GM23338 (cell line): Measurements from ENCODE around the gene PDIA2. TPM values are rescaled to one million over a fixed set of nuclear protein-coding genes. Genes with fewer than 3 reads are reported as not detected.

Source experiments
- ATAC-seq: fragments of 200-7000 bp; cut with Tn5 transposase; 3 replicates; pipeline ENCODE4 v1.9.1; 2020
- DNase-seq: peaks from one replicate; pipeline ENCODE4 v3.0.0-alpha.2; 2015; ENCODE audit warnings: low spot score
- H2AFZ ChIP-seq: fragments of 200-600 bp; sonication (generic); 2 replicates; pipeline ENCODE4 v1.8.0; 2016; ENCODE audit warnings: antibody characterized with exemption, mild to moderate bottlenecking, moderate library complexity
- H3F3A ChIP-seq: fragments of 200-600 bp; sonication (generic); replicated peaks from 2 replicates; pipeline ENCODE4 v1.8.0; 2017; ENCODE audit warnings: antibody characterized with exemption, mixed run types, low read depth
- H3K27ac ChIP-seq: fragments of 200-600 bp; sonication (generic); 2 replicates; pipeline ENCODE4 v1.6.1; 2016; ENCODE audit warnings: low read depth
- H3K27me3 ChIP-seq: fragments of 200-600 bp; sonication (generic); 2 replicates; pipeline ENCODE4 v1.8.0; 2016; ENCODE audit warnings: mild to moderate bottlenecking, mixed run types, moderate library complexity; ENCODE audit not compliant: insufficient read depth
- H3K36me3 ChIP-seq: fragments of 200-600 bp; sonication (generic); 2 replicates; pipeline ENCODE4 v1.8.0; 2016; ENCODE audit warnings: mild to moderate bottlenecking; ENCODE audit not compliant: insufficient read depth
- H3K4me1 ChIP-seq: fragments of 200-600 bp; sonication (generic); 2 replicates; pipeline ENCODE4 v1.8.0; 2016; ENCODE audit warnings: mild to moderate bottlenecking, moderate library complexity; ENCODE audit not compliant: insufficient read depth
- H3K4me2 ChIP-seq: fragments of 200-600 bp; sonication (generic); 2 replicates; pipeline ENCODE4 v1.7.1; 2017; ENCODE audit warnings: mixed run types
- H3K4me3 ChIP-seq: fragments of 200-600 bp; sonication (generic); 2 replicates; pipeline ENCODE4 v1.6.1; 2016; ENCODE audit warnings: mixed run types
- H3K79me2 ChIP-seq: fragments of 200-600 bp; sonication (generic); replicated peaks from 2 replicates; pipeline ENCODE4 v1.8.0; 2017; ENCODE audit warnings: mild to moderate bottlenecking; ENCODE audit not compliant: insufficient read depth
- H3K9me2 ChIP-seq: fragments of 200-600 bp; sonication (generic); 2 replicates; pipeline ENCODE4 v1.8.0; 2017; ENCODE audit not compliant: insufficient read depth
- H4K20me1 ChIP-seq: fragments of 200-600 bp; sonication (generic); replicated peaks from 2 replicates; pipeline ENCODE4 v1.8.0; 2017; ENCODE audit warnings: mild to moderate bottlenecking; ENCODE audit not compliant: insufficient read depth
- H3K27ac Mint-ChIP-seq: 2 replicates; pipeline ENCODE4 v1.8.0; 2020; ENCODE audit warnings: inconsistent platforms, mild to moderate bottlenecking, moderate library complexity, mixed read lengths
- H3K27me3 Mint-ChIP-seq: 3 replicates; pipeline ENCODE4 v1.8.0; 2022; ENCODE audit warnings: low read depth, mild to moderate bottlenecking, moderate library complexity, mixed read lengths, inconsistent platforms; ENCODE audit not compliant: insufficient read depth, poor library complexity
- H3K36me3 Mint-ChIP-seq: 3 replicates; pipeline ENCODE4 v1.8.0; 2021; ENCODE audit warnings: low read depth, mild to moderate bottlenecking, inconsistent platforms, moderate library complexity, mixed read lengths
- H3K4me1 Mint-ChIP-seq: 3 replicates; pipeline ENCODE4 v1.8.0; 2020; ENCODE audit warnings: mild to moderate bottlenecking, inconsistent platforms, mixed read lengths
- H3K4me3 Mint-ChIP-seq: 3 replicates; pipeline ENCODE4 v1.8.0; 2021; ENCODE audit warnings: moderate library complexity, mild to moderate bottlenecking, inconsistent platforms, mixed read lengths
- H3K9me3 Mint-ChIP-seq: 3 replicates; pipeline ENCODE4 v1.8.0; 2020; ENCODE audit warnings: moderate library complexity, mild to moderate bottlenecking, inconsistent platforms, mixed read lengths
- CREB1 ChIP-seq: fragments of 250-450 bp; sonication (Bioruptor Pico); IDR thresholded peaks from 2 replicates; pipeline ENCODE4 v1.5.0; 2020; ENCODE audit warnings: low read depth, mild to moderate bottlenecking, moderate library complexity
- CTCF ChIP-seq, 2 experiments: fragments of 200-600 bp in 1 of 2; sonication (generic) in 1 of 2; conservative IDR thresholded peaks; 2 replicates each; pipeline versions ENCODE4 v1.5.1 to v1.6.1; 2016 to 2017; ENCODE audit warnings: antibody characterized with exemption in 2 of 2, low read depth in 2 of 2, mild to moderate bottlenecking in 2 of 2, moderate library complexity in 1 of 2
- ETS1 ChIP-seq: IDR thresholded peaks from 2 replicates; pipeline ENCODE4 v1.6.1; 2016; ENCODE audit warnings: antibody characterized with exemption
- EZH2 ChIP-seq: fragments of 200-600 bp; sonication (generic); IDR thresholded peaks from one replicate; pipeline ENCODE4 v1.8.0; 2017; ENCODE audit warnings: antibody characterized with exemption, mild to moderate bottlenecking, low read depth; ENCODE audit not compliant: unreplicated experiment
- EZH2phosphoT487 ChIP-seq: fragments of 200-600 bp; sonication (generic); IDR thresholded peaks from one replicate; pipeline ENCODE4 v1.8.1; 2018; ENCODE audit warnings: antibody characterized with exemption; ENCODE audit not compliant: unreplicated experiment
- JUNB ChIP-seq: IDR thresholded peaks from one replicate; pipeline ENCODE4 v1.6.1; 2016; ENCODE audit warnings: antibody characterized with exemption; ENCODE audit not compliant: unreplicated experiment
- NANOG ChIP-seq: IDR thresholded peaks from 2 replicates; pipeline ENCODE4 v1.6.1; 2016; ENCODE audit warnings: antibody characterized with exemption, borderline replicate concordance
- POLR2AphosphoS5 ChIP-seq: IDR thresholded peaks from 2 replicates; pipeline ENCODE4 v1.6.1; 2016; ENCODE audit warnings: antibody characterized with exemption, low read depth
- REST ChIP-seq: IDR thresholded peaks from one replicate; pipeline ENCODE4 v1.6.1; 2018; ENCODE audit warnings: antibody characterized with exemption; ENCODE audit not compliant: unreplicated experiment
- STAT1 ChIP-seq: IDR thresholded peaks from one replicate; pipeline ENCODE4 v1.6.1; 2016; ENCODE audit warnings: antibody characterized with exemption; ENCODE audit not compliant: unreplicated experiment
- ZNF114 ChIP-seq: fragments of 250-450 bp; sonication (Bioruptor Pico); IDR thresholded peaks from 2 replicates; pipeline ENCODE4 v1.5.0; 2020; ENCODE audit warnings: mild to moderate bottlenecking, moderate library complexity
- ZNF331 ChIP-seq: fragments of 250-450 bp; sonication (Bioruptor Pico); IDR thresholded peaks from 2 replicates; pipeline ENCODE4 v1.5.0; 2020; ENCODE audit warnings: low read depth, mild to moderate bottlenecking, moderate library complexity
- ZNF462 ChIP-seq: fragments of 250-450 bp; sonication (Bioruptor Pico); IDR thresholded peaks from 2 replicates; pipeline ENCODE4 v1.5.0; 2020; ENCODE audit warnings: mild to moderate bottlenecking, moderate library complexity
- polyA plus RNA-seq: library from polyadenylated mRNA; unstranded; fragments of >200 nt; fragmentation: Nextera tagmentation; extraction: Ambion mirVana; gene quantifications from 2 replicates; pipeline ENCODE4 v1.2.1, GENCODE V29; 2016
- total RNA-seq: library from RNA; depleted of rRNA; stranded (reverse); fragments of >200 nt; shearing (Covaris generic); gene quantifications from 2 replicates; pipeline ENCODE4 v1.2.3, GENCODE V29; 2014

Gene PDIA2
- total and polyA plus RNA-seq, 2 experiments from 2014 or later, result 0.39 to 0.87 TPM

GRCh38 chr16:273547-274421 lies 9.2 kb upstream of the PDIA2 start:
- no peaks in the 10 kb centered on the region; the same call in 1 of the 2 replicates for H3F3A ChIP-seq
- H3K27me3 Mint-ChIP-seq, result peaks cover 29% of the 10 kb centered on the region
- no peak for TF ChIP-seq ZNF462 (CRISPR knock-in tag)
- TF ChIP-seq ZNF331, result no peak
- no peak for TF ChIP-seq CTCF (conservative IDR thresholded peaks at IDR 0.05; ENCODE audit: low read depth in 2 of 2)
- TF ChIP-seq REST, result no peak
- TF ChIP-seq ETS1, result no peak
- no peak for TF ChIP-seq EZH2
- TF ChIP-seq CREB1, result no peak
- TF ChIP-seq ZNF114 (CRISPR knock-in tag), result no peak
- no peak for TF ChIP-seq JUNB
- no peak for TF ChIP-seq EZH2phosphoT487
- TF ChIP-seq STAT1, result no peak
- no peak for TF ChIP-seq NANOG
- no peak for TF ChIP-seq POLR2AphosphoS5
- H3K36me3 Mint-ChIP-seq, result no peaks in the 10 kb centered on the region; the same call in 2 of the 3 replicates
- no peak overlapping the region for H3K4me2 ChIP-seq
- H4K20me1 ChIP-seq, result no peaks in the 10 kb centered on the region
- H3K27ac Mint-ChIP-seq, result no peak overlapping the region
- H3K27me3 ChIP-seq, result peaks cover 36% of the 10 kb centered on the region
- DNase-seq, result no peak
- no peaks in the 10 kb centered on the region for H3K9me2 ChIP-seq
- no peaks in the 10 kb centered on the region for H3K9me3 Mint-ChIP-seq
- no peaks in the 10 kb centered on the region for H3K79me2 ChIP-seq
- no peak overlapping the region for H3K4me3 ChIP-seq
- H3K36me3 ChIP-seq, result no peaks in the 10 kb centered on the region
- ATAC-seq, result no peak
- H3K4me3 Mint-ChIP-seq, result no peak overlapping the region
- H3K4me1 ChIP-seq, result no peaks in the 10 kb centered on the region
- no peak overlapping the region for H3K27ac ChIP-seq
- no peak overlapping the region for H2AFZ ChIP-seq
- no peaks in the 10 kb centered on the region for H3K4me1 Mint-ChIP-seq
